ENCODE results near the gene SLAMF6. TPM values are rescaled to one million over a fixed set of nuclear protein-coding genes. Genes with fewer than 3 reads are reported as not detected.

Gene SLAMF6
- total and polyA plus RNA-seq, 2 donors (not counting 1 experiment from before 2014, with no cell fraction given) = not detected

GRCh38 chr1:160488347-160489058 lies 34.6 kb downstream of the SLAMF6 start:
- H3K4me2 ChIP-seq (ENCODE audit: extremely low read depth, insufficient read depth, low read length) = no peak overlapping the region
- TF ChIP-seq, protein P1, sequence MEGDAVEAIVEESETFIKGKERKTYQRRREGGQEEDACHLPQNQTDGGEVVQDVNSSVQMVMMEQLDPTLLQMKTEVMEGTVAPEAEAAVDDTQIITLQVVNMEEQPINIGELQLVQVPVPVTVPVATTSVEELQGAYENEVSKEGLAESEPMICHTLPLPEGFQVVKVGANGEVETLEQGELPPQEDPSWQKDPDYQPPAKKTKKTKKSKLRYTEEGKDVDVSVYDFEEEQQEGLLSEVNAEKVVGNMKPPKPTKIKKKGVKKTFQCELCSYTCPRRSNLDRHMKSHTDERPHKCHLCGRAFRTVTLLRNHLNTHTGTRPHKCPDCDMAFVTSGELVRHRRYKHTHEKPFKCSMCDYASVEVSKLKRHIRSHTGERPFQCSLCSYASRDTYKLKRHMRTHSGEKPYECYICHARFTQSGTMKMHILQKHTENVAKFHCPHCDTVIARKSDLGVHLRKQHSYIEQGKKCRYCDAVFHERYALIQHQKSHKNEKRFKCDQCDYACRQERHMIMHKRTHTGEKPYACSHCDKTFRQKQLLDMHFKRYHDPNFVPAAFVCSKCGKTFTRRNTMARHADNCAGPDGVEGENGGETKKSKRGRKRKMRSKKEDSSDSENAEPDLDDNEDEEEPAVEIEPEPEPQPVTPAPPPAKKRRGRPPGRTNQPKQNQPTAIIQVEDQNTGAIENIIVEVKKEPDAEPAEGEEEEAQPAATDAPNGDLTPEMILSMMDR (conservative IDR thresholded peaks at IDR 0.05 in 1 of 2, IDR thresholded peaks at IDR 0.05 in 1 of 2; ENCODE audit: low read depth in 1 of 2, low read length in 2 of 2) = no peak
- H3K36me3 ChIP-seq (ENCODE audit: control insufficient read depth, insufficient read depth, low read length) = no peaks in the 10 kb centered on the region
- no peaks in the 10 kb centered on the region for H3K9me3 ChIP-seq (ENCODE audit: control insufficient read depth, insufficient read depth, low read depth, low read length)
- H3K9ac ChIP-seq (ENCODE audit: insufficient read depth, low read length) = no peak overlapping the region
- H3K27ac ChIP-seq (ENCODE audit: insufficient read depth, low read length) = no peak overlapping the region
- no peaks in the 10 kb centered on the region for H3K27me3 ChIP-seq (ENCODE audit: control insufficient read depth, insufficient read depth, low read length)
- no peak for DNase-seq (ENCODE audit: low read depth in 2 of 2)
- no peaks in the 10 kb centered on the region for H3K4me1 ChIP-seq (ENCODE audit: control insufficient read depth, extremely low read depth, insufficient read depth, low read length)
- H3K4me3 ChIP-seq (replicated peaks in 1 of 4; ENCODE audit: control extremely low read depth in 1 of 4, insufficient read depth in 1 of 4, low read depth in 3 of 4, low read length in 4 of 4) = no peak overlapping the region
- H2AFZ ChIP-seq (ENCODE audit: low read length) = no peak overlapping the region
- no peaks in the 10 kb centered on the region for H4K20me1 ChIP-seq (ENCODE audit: control insufficient read depth, extremely low read depth, insufficient read depth, low read length)
- H3K79me2 ChIP-seq (ENCODE audit: control insufficient read depth, insufficient read depth, low read length) = no peaks in the 10 kb centered on the region

DNA sequence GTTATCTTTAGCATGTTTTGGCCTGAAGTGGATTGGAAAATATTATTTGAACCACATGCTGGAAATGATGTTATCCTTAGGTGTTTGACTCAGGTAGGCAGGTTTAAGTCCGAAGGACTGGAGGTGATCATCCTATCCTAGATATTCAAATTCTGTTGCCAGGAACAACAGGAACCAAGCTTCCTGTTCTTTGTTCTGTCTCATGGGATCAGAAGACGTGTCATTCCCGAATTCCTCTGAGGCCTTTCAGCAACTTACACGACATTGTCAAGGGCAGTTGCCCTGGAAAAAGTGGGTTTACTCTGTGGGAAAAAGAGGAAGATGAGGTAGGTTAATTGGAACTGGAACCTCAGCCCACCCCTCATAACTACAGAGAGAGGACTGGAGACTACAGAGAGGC lies 36.6 kb downstream of the SLAMF6 start:
- Histone ChIP-seq H2AFZ (ENCODE audit: low read length) (no peak overlapping the region), H3K9ac (ENCODE audit: insufficient read depth, low read length) (no peak overlapping the region), H3K4me2 (ENCODE audit: extremely low read depth, insufficient read depth, low read length) (no peak overlapping the region), H3K27me3 (ENCODE audit: control insufficient read depth, insufficient read depth, low read length) (no peaks in the 10 kb centered on the region), H3K36me3 (ENCODE audit: control insufficient read depth, insufficient read depth, low read length) (no peaks in the 10 kb centered on the region), H3K4me3 (replicated peaks in 1 of 4; ENCODE audit: control extremely low read depth in 1 of 4, insufficient read depth in 1 of 4, low read depth in 3 of 4, low read length in 4 of 4) (no peak overlapping the region), H3K27ac (ENCODE audit: insufficient read depth, low read length) (no peak overlapping the region), H3K9me3 (ENCODE audit: control insufficient read depth, insufficient read depth, low read depth, low read length) (no peaks in the 10 kb centered on the region), H4K20me1 (ENCODE audit: control insufficient read depth, extremely low read depth, insufficient read depth, low read length) (no peaks in the 10 kb centered on the region), H3K79me2 (ENCODE audit: control insufficient read depth, insufficient read depth, low read length) (no peaks in the 10 kb centered on the region), H3K4me1 (ENCODE audit: control insufficient read depth, extremely low read depth, insufficient read depth, low read length) (no peaks in the 10 kb centered on the region)
- DNase-seq (ENCODE audit: low read depth in 2 of 2) = no peak
- no peak for TF ChIP-seq EZH2 (IDR thresholded peaks at IDR 0.05; ENCODE audit: low read length, missing control alignments)
- TF ChIP-seq, protein P1 (conservative IDR thresholded peaks at IDR 0.05 in 1 of 2, IDR thresholded peaks at IDR 0.05 in 1 of 2; ENCODE audit: low read depth in 1 of 2, low read length in 2 of 2) = no peak

DNA sequence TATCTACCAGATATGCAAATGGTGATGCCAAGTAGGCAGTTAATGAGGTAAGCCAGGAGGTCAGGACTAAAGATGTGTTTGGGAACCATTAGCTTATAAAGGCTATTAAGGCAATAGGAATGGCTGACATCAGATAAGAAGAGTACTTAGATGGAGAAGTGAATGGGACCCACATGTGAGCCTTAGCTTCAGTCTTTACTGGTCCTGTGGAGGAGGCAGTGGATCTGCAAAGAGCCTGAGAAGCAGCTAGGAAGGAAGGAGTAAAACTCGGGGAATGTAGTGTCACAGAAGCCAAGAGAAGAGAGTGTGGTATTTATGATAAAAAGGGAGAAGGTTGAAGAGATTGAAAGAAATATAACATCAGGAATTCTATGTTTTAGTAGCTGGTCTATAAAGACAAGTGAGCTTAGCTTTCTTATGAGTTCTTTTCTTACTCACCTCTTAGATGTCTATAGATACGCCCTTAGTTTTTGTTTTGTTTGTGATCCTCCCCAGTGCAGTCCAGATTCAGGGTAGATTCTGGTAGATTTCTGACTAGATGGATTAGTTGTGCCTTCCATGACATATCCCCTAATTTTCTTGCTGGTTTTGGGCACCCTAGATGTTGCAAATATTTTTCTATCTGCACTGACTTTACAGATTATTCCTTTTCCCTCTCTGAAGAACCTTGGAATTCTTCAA lies 39.4 kb downstream of the SLAMF6 start:
- H3K9ac ChIP-seq (ENCODE audit: insufficient read depth, low read length) = no peak overlapping the region
- no peak for DNase-seq (ENCODE audit: low read depth in 2 of 2)
- no peak overlapping the region for H3K27ac ChIP-seq (ENCODE audit: insufficient read depth, low read length)
- H3K4me3 ChIP-seq (replicated peaks in 1 of 4; ENCODE audit: control extremely low read depth in 1 of 4, insufficient read depth in 1 of 4, low read depth in 3 of 4, low read length in 4 of 4) = no peak overlapping the region
- no peaks in the 10 kb centered on the region for H3K36me3 ChIP-seq (ENCODE audit: control insufficient read depth, insufficient read depth, low read length)
- H2AFZ ChIP-seq (ENCODE audit: low read length) = no peak overlapping the region
- H3K27me3 ChIP-seq (ENCODE audit: control insufficient read depth, insufficient read depth, low read length) = no peaks in the 10 kb centered on the region
- H4K20me1 ChIP-seq (ENCODE audit: control insufficient read depth, extremely low read depth, insufficient read depth, low read length) = no peaks in the 10 kb centered on the region
- H3K4me1 ChIP-seq (ENCODE audit: control insufficient read depth, extremely low read depth, insufficient read depth, low read length) = no peaks in the 10 kb centered on the region
- no peak overlapping the region for H3K4me2 ChIP-seq (ENCODE audit: extremely low read depth, insufficient read depth, low read length)
- no peaks in the 10 kb centered on the region for H3K79me2 ChIP-seq (ENCODE audit: control insufficient read depth, insufficient read depth, low read length)
- H3K9me3 ChIP-seq (ENCODE audit: control insufficient read depth, insufficient read depth, low read depth, low read length) = no peaks in the 10 kb centered on the region
- no peak for TF ChIP-seq EZH2 (IDR thresholded peaks at IDR 0.05; ENCODE audit: low read length, missing control alignments)
- TF ChIP-seq, protein P1 (conservative IDR thresholded peaks at IDR 0.05 in 1 of 2, IDR thresholded peaks at IDR 0.05 in 1 of 2; ENCODE audit: low read depth in 1 of 2, low read length in 2 of 2) = no peak
